Prostate gland (tissue), 2 donors: Measurements from ENCODE around the gene TBX21. TPM values are rescaled to one million over a fixed set of nuclear protein-coding genes. Genes with fewer than 3 reads are reported as not detected.

Source experiments
- DNase-seq: peaks from one replicate; pipeline ENCODE4 v3.0.0-alpha.2; 2019; ENCODE audit warnings: low spot score
- H3K27ac ChIP-seq, 2 donors: fragments of 200-600 bp; sonication (generic); 2 replicates each; pipeline ENCODE4 v1.5.1; 2017 to 2019
- H3K27me3 ChIP-seq: fragments of 200-600 bp; sonication (generic); replicated peaks from 2 replicates; pipeline ENCODE4 v1.5.1; 2019; ENCODE audit not compliant: insufficient read depth
- H3K36me3 ChIP-seq, 2 donors: fragments of 200-600 bp; sonication (generic); 1 replicate in 1 of 2; 2 replicates in 1 of 2; pipeline versions ENCODE4 v1.5.1 to v1.8.1; 2017 to 2019
- H3K4me1 ChIP-seq: fragments of 200-600 bp; sonication (generic); replicated peaks from 2 replicates; pipeline ENCODE4 v1.5.1; 2019
- H3K4me3 ChIP-seq, 2 donors: fragments of 200-600 bp; sonication (generic); 2 replicates each; pipeline ENCODE4 v1.5.1; 2017 to 2019
- H3K9me3 ChIP-seq: fragments of 200-600 bp; sonication (generic); 2 replicates; pipeline ENCODE4 v1.5.1; 2017
- POLR2A ChIP-seq: fragments of 450-650 bp; IDR thresholded peaks from one replicate; pipeline ENCODE4 v1.6.1; 2016; ENCODE audit warnings: antibody characterized with exemption, mild to moderate bottlenecking
- POLR2AphosphoS5 ChIP-seq: sonication (generic); formaldehyde crosslinking; IDR thresholded peaks from one replicate; pipeline ENCODE4 v1.6.1; 2017; ENCODE audit warnings: antibody characterized with exemption
- WGBS: methylation state at CpG from one replicate; pipeline ENCODE4 v1.1.5; 2018; 5-methylcytosine and 5-hydroxymethylcytosine counted together
- intact Hi-C: fragments of 100-400 bp; cut with DNase I; formaldehyde crosslinking; loops from one replicate; pipeline ENCODE4 v1.14.2; 2022
- total RNA-seq, 2 donors: library from RNA; depleted of rRNA; stranded (reverse); fragments of >200 nt; gene quantifications; one replicate each; pipeline ENCODE4 v1.1.0, GENCODE V29; 2016
- TF ChIP-seq, protein P1 (sequence below), 4 experiments: fragments of 200-600 bp in 2 of 4; fragments of 450-650 bp in 2 of 4; sonication (generic) in 2 of 4; IDR thresholded peaks; 1 replicate in 3 of 4; 2 replicates in 1 of 4; pipeline ENCODE4 v1.5.1; 2016 to 2019; ENCODE audit warnings: antibody characterized with exemption in 4 of 4, mild to moderate bottlenecking in 2 of 4, moderate library complexity in 2 of 4

TBX21 gene
- total RNA-seq, 2 donors from 2014 or later = 0.27 to 0.45 TPM

DNA sequence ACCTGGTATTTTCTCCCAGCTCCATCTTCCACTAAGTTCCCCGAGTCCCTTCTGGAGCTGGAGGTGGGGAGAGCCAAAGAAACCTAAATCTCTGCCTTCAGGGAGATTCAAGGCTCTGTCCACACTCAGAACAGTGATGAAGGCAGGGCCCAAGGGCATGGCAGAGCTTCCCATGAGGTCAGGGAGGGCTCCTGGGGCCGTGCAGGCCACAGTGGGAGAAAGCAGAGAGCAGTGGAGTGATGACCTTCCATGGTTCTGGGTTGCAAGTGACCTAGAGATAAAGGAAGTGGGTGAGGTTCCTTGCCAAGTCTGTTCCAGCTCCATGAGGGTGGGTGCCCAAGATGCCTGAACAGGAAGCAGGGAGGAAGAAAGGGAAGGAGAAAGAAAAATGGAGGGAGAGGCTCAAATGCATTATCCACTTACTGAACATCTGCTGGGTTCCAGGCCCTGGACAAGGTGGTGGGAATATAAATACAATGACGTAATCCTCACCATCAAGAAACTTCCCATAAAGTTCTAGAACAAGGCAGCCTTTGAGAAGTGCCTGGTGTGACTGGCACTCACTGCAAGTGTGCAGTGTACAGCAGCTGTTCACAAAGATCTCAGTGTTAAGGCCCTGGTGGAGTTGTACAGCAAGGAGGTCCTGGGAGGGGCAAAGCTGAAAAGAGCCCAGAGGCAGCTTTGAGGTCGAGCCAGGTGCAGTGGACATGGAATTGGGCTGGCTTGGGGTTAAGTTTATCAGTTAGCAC, 25.8 kb upstream of the TBX21 start:
- Histone ChIP-seq H3K27me3 (no peaks in the 10 kb centered on the region), H3K9me3 (no peaks in the 10 kb centered on the region), H3K36me3 (peaks cover 0 to 9% of the 10 kb centered on the region in 2 donors), H3K4me3 (no peak overlapping the region), H3K27ac (no peak overlapping the region), H3K4me1 (no peaks in the 10 kb centered on the region)
- 64% methylated on average over 4 of the region's 4 CpGs for WGBS
- intact Hi-C loops = no loop called here
- TF ChIP-seq POLR2AphosphoS5 = peak; percentile 61
- TF ChIP-seq, protein P1, sequence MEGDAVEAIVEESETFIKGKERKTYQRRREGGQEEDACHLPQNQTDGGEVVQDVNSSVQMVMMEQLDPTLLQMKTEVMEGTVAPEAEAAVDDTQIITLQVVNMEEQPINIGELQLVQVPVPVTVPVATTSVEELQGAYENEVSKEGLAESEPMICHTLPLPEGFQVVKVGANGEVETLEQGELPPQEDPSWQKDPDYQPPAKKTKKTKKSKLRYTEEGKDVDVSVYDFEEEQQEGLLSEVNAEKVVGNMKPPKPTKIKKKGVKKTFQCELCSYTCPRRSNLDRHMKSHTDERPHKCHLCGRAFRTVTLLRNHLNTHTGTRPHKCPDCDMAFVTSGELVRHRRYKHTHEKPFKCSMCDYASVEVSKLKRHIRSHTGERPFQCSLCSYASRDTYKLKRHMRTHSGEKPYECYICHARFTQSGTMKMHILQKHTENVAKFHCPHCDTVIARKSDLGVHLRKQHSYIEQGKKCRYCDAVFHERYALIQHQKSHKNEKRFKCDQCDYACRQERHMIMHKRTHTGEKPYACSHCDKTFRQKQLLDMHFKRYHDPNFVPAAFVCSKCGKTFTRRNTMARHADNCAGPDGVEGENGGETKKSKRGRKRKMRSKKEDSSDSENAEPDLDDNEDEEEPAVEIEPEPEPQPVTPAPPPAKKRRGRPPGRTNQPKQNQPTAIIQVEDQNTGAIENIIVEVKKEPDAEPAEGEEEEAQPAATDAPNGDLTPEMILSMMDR (IDR thresholded peaks at IDR 0.05) = no peak
- DNase-seq = no peak

DNA sequence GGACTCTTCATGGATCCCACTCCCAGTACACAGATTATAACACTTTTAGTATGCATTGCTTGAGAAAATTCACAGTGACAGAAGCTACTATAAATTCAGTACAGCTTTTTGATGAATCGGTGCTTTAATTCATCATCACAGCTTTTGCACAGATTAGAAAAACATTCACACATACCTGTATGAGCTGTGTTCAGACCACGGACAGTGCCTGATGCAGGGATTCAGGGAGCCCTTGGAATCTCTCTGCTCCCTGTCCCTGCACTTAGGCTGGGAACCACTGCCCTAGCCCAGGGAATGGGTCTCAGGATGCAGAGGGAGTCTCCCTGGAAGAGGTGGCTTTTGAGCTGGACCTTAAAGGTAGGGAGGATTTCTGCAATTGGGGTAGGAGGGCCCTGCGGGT, 25.2 kb upstream of the TBX21 start:
- H3K36me3 ChIP-seq = peaks cover 0 to 9% of the 10 kb centered on the region in 2 donors
- H3K9me3 ChIP-seq = no peaks in the 10 kb centered on the region
- intact Hi-C loops = no loop called here
- TF ChIP-seq, protein P1 (IDR thresholded peaks at IDR 0.05) = no peak
- no peak for TF ChIP-seq POLR2A
- no peak for TF ChIP-seq POLR2AphosphoS5
- 45% methylated on average over 3 of the region's 3 CpGs for WGBS
- DNase-seq = no peak
- no peaks in the 10 kb centered on the region for H3K4me1 ChIP-seq
- no peak overlapping the region for H3K4me3 ChIP-seq
- H3K27ac ChIP-seq = no peak overlapping the region
- no peaks in the 10 kb centered on the region for H3K27me3 ChIP-seq

DNA sequence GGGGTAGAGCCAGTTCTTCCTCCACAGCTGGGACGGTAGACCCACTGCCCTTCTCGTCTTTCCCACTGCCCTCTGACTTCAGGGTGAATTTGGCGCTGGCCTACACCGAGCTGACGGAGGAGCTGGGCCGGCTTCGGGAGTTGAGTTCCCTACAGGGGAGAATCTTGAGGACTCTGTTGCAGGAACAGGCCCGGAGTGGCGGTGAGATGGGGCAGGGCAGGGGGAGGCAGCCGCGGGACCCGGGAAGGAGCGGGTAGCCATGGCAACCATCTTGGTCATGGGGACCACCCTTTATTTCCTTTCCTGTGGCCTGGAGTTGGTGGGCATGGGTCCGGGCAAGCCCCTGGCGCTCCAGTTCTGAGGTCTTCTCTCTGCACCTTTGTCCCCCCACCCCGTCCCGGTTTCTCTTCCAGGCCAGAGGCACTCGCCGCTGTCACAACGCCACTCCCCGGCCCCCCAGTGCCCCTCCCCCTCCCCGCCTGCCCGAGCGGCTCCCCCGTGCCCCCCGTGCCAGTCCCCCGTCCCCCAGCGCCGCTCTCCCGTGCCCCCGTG, 24.6 kb upstream of the TBX21 start:
- 41% methylated on average over 28 of the region's 31 CpGs for WGBS
- Histone ChIP-seq H3K27me3 (no peaks in the 10 kb centered on the region), H3K9me3 (no peaks in the 10 kb centered on the region), H3K36me3 (peaks cover 0 to 9% of the 10 kb centered on the region in 2 donors), H3K4me3 (peak overlapping the region in 1 of 2 donors; percentile 32), H3K27ac (no peak overlapping the region), H3K4me1 (no peaks in the 10 kb centered on the region)
- intact Hi-C loops = no loop called here
- DNase-seq = no peak
- TF ChIP-seq, protein P1 (IDR thresholded peaks at IDR 0.05) = no peak
- no peak for TF ChIP-seq POLR2AphosphoS5
- no peak for TF ChIP-seq POLR2A

DNA sequence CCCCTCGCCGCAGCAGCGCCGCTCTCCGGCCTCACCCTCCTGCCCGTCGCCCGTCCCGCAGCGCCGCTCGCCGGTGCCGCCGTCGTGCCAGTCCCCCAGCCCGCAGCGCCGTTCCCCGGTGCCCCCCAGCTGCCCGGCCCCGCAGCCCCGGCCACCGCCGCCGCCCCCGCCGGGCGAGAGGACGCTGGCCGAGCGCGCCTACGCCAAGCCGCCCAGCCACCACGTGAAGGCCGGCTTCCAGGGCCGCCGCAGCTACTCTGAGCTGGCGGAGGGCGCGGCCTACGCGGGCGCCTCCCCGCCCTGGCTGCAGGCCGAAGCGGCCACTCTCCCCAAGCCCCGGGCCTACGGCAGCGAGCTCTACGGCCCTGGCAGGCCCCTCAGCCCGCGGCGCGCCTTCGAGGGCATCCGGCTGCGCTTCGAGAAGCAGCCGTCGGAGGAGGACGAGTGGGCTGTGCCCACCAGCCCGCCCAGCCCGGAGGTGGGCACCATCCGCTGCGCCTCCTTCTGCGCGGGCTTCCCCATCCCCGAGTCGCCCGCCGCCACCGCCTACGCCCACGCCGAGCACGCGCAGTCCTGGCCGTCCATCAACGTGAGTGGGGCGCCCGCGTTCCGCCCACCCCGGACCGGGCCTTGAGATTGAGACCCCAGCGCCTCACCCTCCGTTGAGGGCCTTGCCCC, 24.0 kb upstream of the TBX21 start:
- Histone ChIP-seq H3K36me3 (peaks cover 0 to 9% of the 10 kb centered on the region in 2 donors), H3K27me3 (no peaks in the 10 kb centered on the region), H3K9me3 (no peaks in the 10 kb centered on the region), H3K27ac (no peak overlapping the region), H3K4me1 (no peaks in the 10 kb centered on the region), H3K4me3 (peak overlapping the region in 1 of 2 donors; percentile 32)
- no peak for DNase-seq
- WGBS = 50% methylated on average over 78 of the region's 89 CpGs
- intact Hi-C loops = no loop called here
- TF ChIP-seq, protein P1 (IDR thresholded peaks at IDR 0.05) = no peak
- TF ChIP-seq POLR2AphosphoS5 = no peak
- no peak for TF ChIP-seq POLR2A
